Breast epithelium (tissue), 4 donors: ENCODE measurements around the gene IL22RA2. TPM values are rescaled to one million over a fixed set of nuclear protein-coding genes. Genes with fewer than 3 reads are reported as not detected.
A peak's percentile ranks its signal among the peaks of the same experiment; 100 is the strongest.

ENCODE experiments used
- DNase-seq, 2 donors: peaks; one replicate each; pipeline ENCODE4 v3.0.0-alpha.2; 2019; ENCODE audit warnings: low spot score in 2 of 2
- H3K27ac ChIP-seq, 2 donors: fragments of 200-600 bp; sonication (generic) in 1 of 2; one replicate each; pipeline ENCODE4 v1.5.1; 2016 to 2019; ENCODE audit warnings: mild to moderate bottlenecking in 1 of 2
- H3K27me3 ChIP-seq, 2 donors: fragments of 200-600 bp; sonication (generic) in 1 of 2; one replicate each; pipeline versions ENCODE4 v1.5.1 to v1.6.0; 2017 to 2019; ENCODE audit warnings: control low read depth in 1 of 2, mild to moderate bottlenecking in 1 of 2
- H3K36me3 ChIP-seq: fragments of 200-600 bp; one replicate; pipeline ENCODE4 v1.5.1; 2019
- H3K4me1 ChIP-seq, 2 donors: fragments of 200-600 bp; sonication (generic); one replicate each; pipeline ENCODE4 v1.5.1; 2016 to 2019; ENCODE audit warnings: control low read depth in 1 of 2
- H3K4me3 ChIP-seq, 3 donors: fragments of 200-600 bp; sonication (generic); 1 replicate in 2 of 3; 2 replicates in 1 of 3; pipeline ENCODE4 v1.5.1; 2016 to 2019; ENCODE audit warnings: mild to moderate bottlenecking in 3 of 3, moderate library complexity in 2 of 3
- H3K9me3 ChIP-seq, 2 donors: fragments of 200-600 bp; sonication (generic) in 1 of 2; one replicate each; pipeline ENCODE4 v1.5.1; 2016 to 2019; ENCODE audit warnings: control low read depth in 1 of 2
- CTCF ChIP-seq, 3 donors: fragments of 450-650 bp; IDR thresholded peaks; one replicate each; pipeline ENCODE4 v1.5.1; 2016 to 2017; ENCODE audit warnings: antibody characterized with exemption in 3 of 3, mild to moderate bottlenecking in 3 of 3, moderate library complexity in 3 of 3
- POLR2A ChIP-seq: fragments of 450-650 bp; IDR thresholded peaks from one replicate; pipeline ENCODE4 v1.6.1; 2016; ENCODE audit warnings: antibody characterized with exemption, mild to moderate bottlenecking, moderate library complexity
- POLR2AphosphoS5 ChIP-seq, 3 donors: sonication (generic); formaldehyde crosslinking; IDR thresholded peaks; one replicate each; pipeline ENCODE4 v1.6.1; 2017; ENCODE audit warnings: antibody characterized with exemption in 3 of 3
- intact Hi-C: fragments of 100-400 bp; cut with DNase I; formaldehyde crosslinking; loops from one replicate; pipeline ENCODE4 v1.15.1; 2023; ENCODE audit warnings: low total_unique reads
- total RNA-seq, 3 donors: library from RNA; depleted of rRNA; stranded (reverse); fragments of >200 nt; gene quantifications; one replicate each; pipeline ENCODE4 v1.1.0, GENCODE V29; 2016

Gene IL22RA2
- total RNA-seq, 3 donors from 2014 or later, result 0.15 TPM; not detected in 2

DNA sequence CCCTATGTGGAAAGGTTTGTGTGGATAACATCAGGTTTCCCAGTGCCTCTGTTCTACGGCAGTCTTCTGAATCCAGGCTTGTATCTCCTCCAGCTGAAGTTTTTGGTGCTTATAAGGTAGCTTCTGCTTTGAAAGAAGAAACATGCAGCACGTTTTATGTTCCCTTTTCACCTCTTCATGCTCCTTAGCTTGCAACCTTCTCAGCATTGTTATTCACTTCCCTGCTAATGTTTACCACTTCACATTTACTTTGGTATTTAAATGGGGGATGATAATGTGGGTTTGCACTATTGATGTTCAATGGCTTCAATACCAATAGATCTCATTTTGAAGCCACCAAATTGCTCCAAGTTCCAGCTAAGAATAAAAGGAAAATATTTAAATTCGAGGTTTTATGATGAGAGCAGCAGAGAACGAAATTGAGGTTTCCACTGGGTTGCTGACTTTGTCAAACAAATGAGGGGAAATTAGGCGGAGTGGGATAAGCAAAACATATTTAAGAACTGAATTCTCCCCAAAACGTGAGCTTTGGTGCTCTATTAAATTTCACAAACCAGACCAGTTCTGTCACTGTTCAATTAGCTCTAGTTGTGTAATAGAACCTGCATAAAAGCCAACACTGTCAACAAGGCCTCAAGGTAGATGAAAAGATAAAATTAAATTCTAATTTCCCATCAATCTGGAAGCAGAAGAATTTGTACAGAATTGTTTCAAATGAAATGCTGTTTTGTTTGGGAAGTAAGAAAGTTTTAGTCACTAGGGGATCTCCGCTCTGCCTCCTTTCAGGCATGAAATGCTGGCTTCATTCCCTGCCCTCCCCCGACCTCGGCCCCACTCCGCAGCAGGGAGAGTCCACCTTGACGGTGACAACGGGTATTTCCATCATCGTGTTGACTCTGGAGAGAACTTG is 1.4 kb downstream of the IL22RA2 start:
- Histone ChIP-seq H3K4me3 (no peak overlapping the region), H3K27me3 (no peaks in the 10 kb centered on the region), H3K36me3 (no peaks in the 10 kb centered on the region), H3K9me3 (no peaks in the 10 kb centered on the region), H3K27ac (peak overlapping the region; percentile 66 to 71), H3K4me1 (peaks cover 0 to 11% of the 10 kb centered on the region in 2 donors)
- DNase-seq, result peak in 1 of 2 donors; percentile 55
- intact Hi-C loops, result no loop called here
- TF ChIP-seq POLR2A (no peak), POLR2AphosphoS5 (IDR thresholded peaks at IDR 0.05) (peak in 1 of 3 donors; percentile 8), CTCF (IDR thresholded peaks at IDR 0.05) (peak in 1 of 3 donors; percentile 9)

GRCh38 chr6:137171053-137171374 is 2.4 kb downstream of the IL22RA2 start:
- H3K4me3 ChIP-seq, result no peak overlapping the region
- no peaks in the 10 kb centered on the region for H3K36me3 ChIP-seq
- TF ChIP-seq POLR2A (no peak), POLR2AphosphoS5 (IDR thresholded peaks at IDR 0.05) (no peak), CTCF (IDR thresholded peaks at IDR 0.05) (no peak)
- peaks cover 0 to 11% of the 10 kb centered on the region in 2 donors for H3K4me1 ChIP-seq
- DNase-seq, result no peak
- H3K27me3 ChIP-seq, result no peaks in the 10 kb centered on the region
- peak overlapping the region; percentile 66 to 71 for H3K27ac ChIP-seq
- H3K9me3 ChIP-seq, result no peaks in the 10 kb centered on the region
- intact Hi-C loops, result no loop called here

- no peaks in the 10 kb centered on the region for H3K36me3 ChIP-seq
- H3K4me1 ChIP-seq, result peaks cover 0 to 11% of the 10 kb centered on the region in 2 donors
- TF ChIP-seq POLR2A, result no peak
- TF ChIP-seq POLR2AphosphoS5 (IDR thresholded peaks at IDR 0.05), result no peak
- TF ChIP-seq CTCF (IDR thresholded peaks at IDR 0.05), result no peak
- H3K9me3 ChIP-seq, result no peaks in the 10 kb centered on the region
- H3K27ac ChIP-seq, result peak overlapping the region in 1 of 2 donors; percentile 71
- intact Hi-C loops, result no loop called here
- H3K27me3 ChIP-seq, result no peaks in the 10 kb centered on the region
- DNase-seq, result no peak
- H3K4me3 ChIP-seq, result no peak overlapping the region
Observed at GRCh38 chr6:137170266-137171052, 3.0 kb downstream of the IL22RA2 start.

- intact Hi-C loops, result no loop called here
- H3K36me3 ChIP-seq, result no peaks in the 10 kb centered on the region
- H3K9me3 ChIP-seq, result no peaks in the 10 kb centered on the region
- peaks cover 0 to 11% of the 10 kb centered on the region in 2 donors for H3K4me1 ChIP-seq
- no peak overlapping the region for H3K27ac ChIP-seq
- H3K27me3 ChIP-seq, result no peaks in the 10 kb centered on the region
- TF ChIP-seq CTCF (IDR thresholded peaks at IDR 0.05) (no peak), POLR2AphosphoS5 (IDR thresholded peaks at IDR 0.05) (no peak), POLR2A (no peak)
- no peak overlapping the region for H3K4me3 ChIP-seq
- DNase-seq, result no peak
Observed at GRCh38 chr6:137167702-137168377, 5.6 kb downstream of the IL22RA2 start.
